Tibial nerve (tissue), 4 donors: ENCODE results near the gene BTLA.

Experiments
- CTCF ChIP-seq, 5 experiments: fragments of 200-600 bp in 3 of 5; fragments of 450-650 bp in 2 of 5; sonication (generic) in 3 of 5; IDR thresholded peaks; one replicate each; pipeline ENCODE4 v1.5.1; 2016 to 2019; ENCODE audit warnings: antibody characterized with exemption in 5 of 5, mild to moderate bottlenecking in 3 of 5, moderate library complexity in 2 of 5
- EP300 ChIP-seq, 2 donors: sonication (generic); formaldehyde crosslinking; IDR thresholded peaks; one replicate each; pipeline ENCODE4 v1.6.1; 2017; ENCODE audit warnings: antibody characterized with exemption in 2 of 2, mild to moderate bottlenecking in 1 of 2
- POLR2A ChIP-seq, 2 donors: fragments of 450-650 bp; IDR thresholded peaks; one replicate each; pipeline ENCODE4 v1.6.1; 2017; ENCODE audit warnings: antibody characterized with exemption in 2 of 2, mild to moderate bottlenecking in 2 of 2, moderate library complexity in 2 of 2

- TF ChIP-seq CTCF (IDR thresholded peaks at IDR 0.05) = no peak
- TF ChIP-seq EP300 (IDR thresholded peaks at IDR 0.05) = no peak
- TF ChIP-seq POLR2A (IDR thresholded peaks at IDR 0.05) = no peak
Measured at GRCh38 chr3:112503304-112503972, 4.2 kb upstream of the BTLA start.
